LNCAP (cell line): ENCODE data around the gene ZNF790.

ENCODE experiments used
- TF ChIP-seq, protein P1 (sequence below): fragments of 450-650 bp; IDR thresholded peaks from 2 replicates; pipeline ENCODE4 v1.5.1; 2017; ENCODE audit warnings: mild to moderate bottlenecking

ZNF790 gene

DNA sequence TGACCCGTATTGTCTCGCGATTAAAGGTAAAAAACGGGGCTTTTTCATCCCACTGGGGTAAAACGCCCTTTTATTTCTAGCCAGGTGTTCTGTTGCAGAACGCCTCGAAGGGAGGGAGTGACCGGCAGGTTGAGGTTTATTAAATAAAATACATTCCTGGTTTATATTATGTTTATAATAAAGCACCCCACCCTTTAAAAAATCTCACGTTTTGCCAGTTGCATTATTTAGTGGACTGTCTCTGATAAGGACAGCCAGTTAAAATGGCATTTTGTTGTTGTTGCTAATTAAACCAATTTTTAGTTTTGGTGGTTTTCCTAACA, 40.4 kb downstream of the ZNF790 start:
- TF ChIP-seq, protein P1, sequence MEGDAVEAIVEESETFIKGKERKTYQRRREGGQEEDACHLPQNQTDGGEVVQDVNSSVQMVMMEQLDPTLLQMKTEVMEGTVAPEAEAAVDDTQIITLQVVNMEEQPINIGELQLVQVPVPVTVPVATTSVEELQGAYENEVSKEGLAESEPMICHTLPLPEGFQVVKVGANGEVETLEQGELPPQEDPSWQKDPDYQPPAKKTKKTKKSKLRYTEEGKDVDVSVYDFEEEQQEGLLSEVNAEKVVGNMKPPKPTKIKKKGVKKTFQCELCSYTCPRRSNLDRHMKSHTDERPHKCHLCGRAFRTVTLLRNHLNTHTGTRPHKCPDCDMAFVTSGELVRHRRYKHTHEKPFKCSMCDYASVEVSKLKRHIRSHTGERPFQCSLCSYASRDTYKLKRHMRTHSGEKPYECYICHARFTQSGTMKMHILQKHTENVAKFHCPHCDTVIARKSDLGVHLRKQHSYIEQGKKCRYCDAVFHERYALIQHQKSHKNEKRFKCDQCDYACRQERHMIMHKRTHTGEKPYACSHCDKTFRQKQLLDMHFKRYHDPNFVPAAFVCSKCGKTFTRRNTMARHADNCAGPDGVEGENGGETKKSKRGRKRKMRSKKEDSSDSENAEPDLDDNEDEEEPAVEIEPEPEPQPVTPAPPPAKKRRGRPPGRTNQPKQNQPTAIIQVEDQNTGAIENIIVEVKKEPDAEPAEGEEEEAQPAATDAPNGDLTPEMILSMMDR, result no peak

DNA sequence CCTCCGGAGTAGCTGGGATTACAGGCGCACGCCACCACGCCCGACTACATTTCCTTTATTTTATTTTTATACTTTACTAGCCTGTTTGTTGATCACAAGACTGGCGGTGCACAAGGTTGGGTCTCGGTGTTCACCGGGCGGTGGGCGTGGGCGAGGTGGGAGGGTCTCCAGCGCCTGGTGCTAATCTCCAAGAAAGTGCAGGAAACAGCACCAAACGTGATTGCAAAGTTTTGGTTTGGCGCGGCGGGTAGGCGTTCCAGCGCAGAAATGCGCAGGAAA, 41.5 kb downstream of the ZNF790 start:
- TF ChIP-seq, protein P1, result no peak

DNA sequence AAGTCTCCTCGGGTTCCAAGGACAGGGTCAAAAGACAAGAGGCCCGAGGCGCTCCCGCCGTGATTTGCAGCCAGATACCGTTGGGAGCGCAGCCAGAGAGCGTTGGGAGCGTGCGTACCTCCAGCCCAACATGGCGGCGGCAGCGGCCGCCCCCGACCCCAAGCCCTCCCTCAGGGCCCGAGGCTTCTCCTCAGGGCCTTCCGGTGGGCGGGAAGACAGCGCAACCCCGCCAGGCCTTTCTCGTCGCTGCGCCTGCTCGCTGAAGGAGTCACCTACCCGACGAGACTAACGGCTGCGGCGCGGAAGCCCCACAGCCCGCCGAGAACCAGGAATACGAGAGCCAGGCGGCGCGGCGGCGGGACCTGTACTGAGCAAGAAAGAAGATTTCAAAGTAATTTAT, 62.4 kb downstream of the ZNF790 start:
- TF ChIP-seq, protein P1, result no peak

DNA sequence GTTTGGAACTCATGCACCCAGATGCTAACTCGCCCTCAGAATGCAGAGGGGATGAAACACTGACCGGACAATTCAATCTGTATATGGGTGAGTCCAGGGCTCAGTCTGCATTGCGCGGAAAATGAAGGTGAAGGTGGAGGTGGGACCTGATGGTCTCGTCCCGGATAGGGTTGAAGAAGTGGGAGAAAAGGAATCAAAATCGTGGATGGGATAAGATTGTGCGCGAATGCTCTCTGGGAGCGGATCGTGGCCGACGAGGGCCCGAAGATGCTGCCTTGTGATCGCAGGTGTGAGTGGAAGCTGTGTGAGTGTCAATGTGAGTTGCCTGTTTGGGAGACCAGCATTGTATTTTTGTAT, 65.0 kb downstream of the ZNF790 start:
- TF ChIP-seq, protein P1, result no peak

DNA sequence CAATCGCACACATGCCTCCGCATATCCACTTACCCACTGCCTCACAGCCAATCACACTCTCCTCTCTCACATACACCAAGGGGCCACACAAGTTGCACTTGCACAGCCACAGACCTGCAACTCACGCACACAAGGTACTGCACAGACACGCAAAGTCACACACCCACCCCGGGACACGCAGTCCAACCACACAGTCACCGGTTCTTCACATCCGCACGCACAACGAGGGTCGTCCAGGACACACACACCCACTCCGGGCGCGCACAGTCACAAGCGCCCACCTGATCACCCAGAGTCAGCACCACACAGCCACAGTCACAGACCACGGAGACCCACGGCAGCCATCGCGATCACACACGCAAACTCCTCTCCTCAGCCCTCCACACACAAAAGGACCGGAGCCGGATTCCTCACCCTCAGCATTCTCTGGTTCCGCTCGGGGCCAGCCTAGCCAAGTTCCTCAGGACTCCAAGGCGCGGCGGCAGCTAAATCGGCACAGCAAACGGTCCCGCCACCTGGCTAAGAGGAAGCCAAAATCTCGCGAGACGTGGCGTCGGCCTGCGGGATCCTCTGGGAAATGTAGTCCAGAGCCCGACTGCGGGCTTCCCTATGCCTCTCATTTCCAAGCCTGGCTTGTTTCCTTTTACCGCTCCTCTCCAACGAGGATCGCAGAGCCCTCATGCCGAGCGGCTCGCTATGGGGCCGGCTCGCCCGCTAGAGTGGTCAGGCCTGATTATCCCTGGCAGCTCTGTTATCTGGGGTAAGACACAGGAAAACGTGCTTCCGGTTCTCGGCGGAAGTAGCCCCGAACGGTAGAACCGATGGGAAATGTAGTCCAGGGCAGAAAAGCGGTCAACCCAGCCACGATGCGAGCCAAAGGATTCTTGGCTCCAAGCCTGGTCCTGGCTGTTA, 65.6 kb downstream of the ZNF790 start, which contains the start of gene ZNF850:
Gene ZNF850 (minus strand): TSS at position 497 of the 912 bp plus-strand sequence. CDS start 10,201 bp downstream, outside the sequence.
- TF ChIP-seq, protein P1, result no peak

DNA sequence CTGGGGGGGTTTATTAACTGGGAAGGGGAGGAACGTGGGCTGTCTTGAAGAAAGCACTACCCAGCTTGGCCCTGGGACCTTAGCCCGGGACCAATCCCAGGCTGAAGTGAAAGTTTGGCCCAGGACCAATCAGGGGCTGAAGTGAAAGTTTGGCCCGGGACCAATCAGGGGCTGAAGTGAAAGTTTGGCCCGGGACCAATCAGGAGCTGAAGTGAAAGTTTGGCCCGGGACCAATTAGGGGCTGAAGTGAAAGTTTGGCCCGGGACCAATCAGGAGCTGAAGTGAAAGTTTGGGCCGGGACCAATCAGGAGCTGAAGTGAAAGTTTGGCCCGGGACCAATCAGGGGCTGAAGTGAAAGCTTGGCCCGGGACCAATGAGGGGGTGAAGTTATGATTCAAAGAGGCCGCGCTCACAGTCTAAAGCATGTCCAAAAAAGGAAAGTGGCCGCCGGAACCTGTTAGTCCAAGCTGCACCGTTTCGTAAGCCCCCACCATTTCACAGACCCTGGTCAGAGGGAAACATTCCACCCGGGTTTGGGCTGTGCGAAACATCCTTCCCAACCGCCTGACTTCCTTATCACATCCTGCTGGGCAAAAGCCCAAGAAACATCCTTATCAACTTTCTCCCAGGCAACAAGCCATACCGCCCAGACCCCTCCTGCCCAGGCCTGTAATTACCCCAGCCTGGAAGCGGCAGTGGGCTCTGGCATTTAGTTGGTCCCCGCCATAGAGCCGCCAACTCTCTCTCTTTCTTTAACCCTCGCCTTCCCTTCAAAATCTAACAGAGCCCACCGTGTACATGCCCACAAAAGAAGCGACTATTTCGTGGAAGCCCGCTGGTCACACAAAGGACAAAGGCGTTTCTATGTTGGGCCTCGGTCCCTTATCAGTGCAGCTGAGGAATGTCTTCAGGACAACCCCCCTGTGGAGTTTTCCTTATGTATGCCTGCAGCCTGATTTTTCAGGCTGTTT, 66.6 kb downstream of the ZNF790 start:
- TF ChIP-seq, protein P1, result no peak
